ENCODE results near the gene OR2A1.
"Not testable (repeated sequence)": the region's sequence is repeated elsewhere in the genome, so short reads cannot be mapped to it uniquely, and the experiment has no call there.

- TF ChIP-seq, protein P1, sequence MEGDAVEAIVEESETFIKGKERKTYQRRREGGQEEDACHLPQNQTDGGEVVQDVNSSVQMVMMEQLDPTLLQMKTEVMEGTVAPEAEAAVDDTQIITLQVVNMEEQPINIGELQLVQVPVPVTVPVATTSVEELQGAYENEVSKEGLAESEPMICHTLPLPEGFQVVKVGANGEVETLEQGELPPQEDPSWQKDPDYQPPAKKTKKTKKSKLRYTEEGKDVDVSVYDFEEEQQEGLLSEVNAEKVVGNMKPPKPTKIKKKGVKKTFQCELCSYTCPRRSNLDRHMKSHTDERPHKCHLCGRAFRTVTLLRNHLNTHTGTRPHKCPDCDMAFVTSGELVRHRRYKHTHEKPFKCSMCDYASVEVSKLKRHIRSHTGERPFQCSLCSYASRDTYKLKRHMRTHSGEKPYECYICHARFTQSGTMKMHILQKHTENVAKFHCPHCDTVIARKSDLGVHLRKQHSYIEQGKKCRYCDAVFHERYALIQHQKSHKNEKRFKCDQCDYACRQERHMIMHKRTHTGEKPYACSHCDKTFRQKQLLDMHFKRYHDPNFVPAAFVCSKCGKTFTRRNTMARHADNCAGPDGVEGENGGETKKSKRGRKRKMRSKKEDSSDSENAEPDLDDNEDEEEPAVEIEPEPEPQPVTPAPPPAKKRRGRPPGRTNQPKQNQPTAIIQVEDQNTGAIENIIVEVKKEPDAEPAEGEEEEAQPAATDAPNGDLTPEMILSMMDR (tag by site-specific recombination; IDR thresholded peaks at IDR 0.05) = not testable (repeated sequence)
- TF ChIP-seq HOXD13 (CRISPR knock-in tag; IDR thresholded peaks at IDR 0.05; ENCODE audit: borderline replicate concordance); ZNF621 (tag by site-specific recombination; IDR thresholded peaks at IDR 0.05); ZNF121 (tag by site-specific recombination; IDR thresholded peaks at IDR 0.05); ZNF416 (tag by site-specific recombination; IDR thresholded peaks at IDR 0.05); MYNN (tag by site-specific recombination; IDR thresholded peaks at IDR 0.05; ENCODE audit: borderline replicate concordance); ZFHX2 (tag by site-specific recombination; conservative IDR thresholded peaks at IDR 0.05): not testable (repeated sequence)
- TF ChIP-seq, protein P2, sequence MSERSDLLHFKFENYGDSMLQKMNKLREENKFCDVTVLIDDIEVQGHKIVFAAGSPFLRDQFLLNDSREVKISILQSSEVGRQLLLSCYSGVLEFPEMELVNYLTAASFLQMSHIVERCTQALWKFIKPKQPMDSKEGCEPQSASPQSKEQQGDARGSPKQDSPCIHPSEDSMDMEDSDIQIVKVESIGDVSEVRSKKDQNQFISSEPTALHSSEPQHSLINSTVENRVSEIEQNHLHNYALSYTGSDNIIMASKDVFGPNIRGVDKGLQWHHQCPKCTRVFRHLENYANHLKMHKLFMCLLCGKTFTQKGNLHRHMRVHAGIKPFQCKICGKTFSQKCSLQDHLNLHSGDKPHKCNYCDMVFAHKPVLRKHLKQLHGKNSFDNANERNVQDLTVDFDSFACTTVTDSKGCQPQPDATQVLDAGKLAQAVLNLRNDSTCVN (tag by site-specific recombination; optimal IDR thresholded peaks at IDR 0.05) = not testable (repeated sequence)
Observed at GRCh38 chr7:144293794-144294499, 18.3 kb upstream of the OR2A1 start.

Data from HEK293 (cell line).